KG1 (cell line): Measurements from ENCODE around the gene ENGASE.
"Not testable (repeated sequence)": the region's sequence is repeated elsewhere in the genome, so short reads cannot be mapped to it uniquely, and the experiment has no call there.

Experiments
- DNase-seq: peaks from one replicate; lab custom pipeline; 2025; lab: John Stamatoyannopoulos, UW

Gene ENGASE

GRCh38 chr17:79074649-79075445, at the start of gene ENGASE:
Gene ENGASE, plus strand, starts transcription at chr17:79074824. Its CDS starts 121 bp downstream, at chr17:79074945.
- peak; percentile 82 for DNase-seq

GRCh38 chr17:79024901-79025737, 49.5 kb upstream of the ENGASE start:
- DNase-seq: no peak

- no peak for DNase-seq
Measured at GRCh38 chr17:79026376-79027273, 48.0 kb upstream of the ENGASE start.

GRCh38 chr17:79027274-79027924, 47.2 kb upstream of the ENGASE start:
- no peak for DNase-seq

DNA sequence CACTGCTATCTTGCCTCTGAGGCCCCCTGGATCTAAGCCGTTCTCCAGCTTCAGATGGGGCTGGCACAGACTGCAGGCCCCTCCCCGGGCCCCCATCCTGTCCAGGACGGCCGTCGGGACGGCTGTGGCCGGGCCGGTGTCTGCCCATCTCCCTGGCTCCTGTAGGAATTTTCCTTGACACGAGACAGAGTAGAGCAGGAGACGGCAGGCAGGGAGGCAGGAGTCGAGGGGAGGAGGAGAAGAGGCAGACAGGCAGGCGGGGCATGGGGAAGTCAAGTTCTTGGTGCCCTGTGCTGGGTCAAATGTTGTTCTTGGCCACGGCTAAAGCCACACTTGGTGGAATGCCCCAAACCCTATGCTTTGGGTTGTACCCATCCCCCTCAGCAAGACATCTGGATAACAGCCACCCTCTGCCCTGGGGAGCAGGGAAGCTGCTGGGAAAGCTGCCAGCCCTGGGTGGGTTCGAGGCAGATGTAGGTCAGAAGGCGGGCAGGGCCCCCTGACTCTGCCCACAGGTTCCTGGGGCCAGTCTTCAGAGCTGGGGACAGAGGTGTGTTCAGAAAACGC, 46.6 kb upstream of the ENGASE start:
- no peak for DNase-seq

DNA sequence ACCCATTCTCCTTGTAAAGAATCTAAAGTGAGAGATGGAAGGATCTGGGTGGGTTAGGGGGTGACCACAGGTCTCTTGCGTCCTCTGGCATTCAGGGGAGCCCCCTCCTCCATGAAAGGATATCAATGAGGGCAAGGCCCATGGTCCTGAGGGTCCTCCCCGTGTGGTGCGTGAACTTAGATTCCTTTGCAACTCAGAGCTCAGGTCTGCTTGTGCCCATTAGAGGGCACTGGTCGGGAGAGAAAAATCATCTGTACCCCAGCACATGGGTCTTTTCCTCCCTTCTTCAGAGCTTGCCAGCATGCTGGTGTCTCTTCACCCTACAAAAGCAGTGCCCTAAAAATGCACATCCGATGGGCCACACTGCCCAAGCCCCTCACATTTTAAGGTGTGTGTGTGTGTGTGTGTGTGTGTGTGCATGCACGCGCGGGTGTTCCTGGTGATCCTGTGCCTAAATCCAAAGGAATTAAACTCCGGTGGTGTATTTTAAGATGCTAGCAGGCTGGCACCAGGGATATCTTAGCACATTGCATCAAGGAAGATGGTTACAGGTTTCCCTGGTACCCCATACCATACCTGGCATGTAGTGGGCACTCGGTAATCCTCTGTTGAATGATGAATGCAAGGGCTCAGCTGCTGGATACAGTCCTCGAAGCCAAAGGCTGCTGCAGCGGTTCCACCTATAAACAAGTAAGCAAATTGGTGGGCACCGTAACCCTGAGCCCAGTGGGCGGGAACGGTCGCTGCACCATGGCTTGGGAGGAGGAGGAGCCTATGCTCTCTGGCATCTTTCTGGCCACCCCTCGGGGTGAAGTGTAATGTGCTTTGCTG, 45.9 kb upstream of the ENGASE start:
- no peak for DNase-seq

GRCh38 chr17:79029327-79030009, 45.2 kb upstream of the ENGASE start:
- no peak for DNase-seq

DNA sequence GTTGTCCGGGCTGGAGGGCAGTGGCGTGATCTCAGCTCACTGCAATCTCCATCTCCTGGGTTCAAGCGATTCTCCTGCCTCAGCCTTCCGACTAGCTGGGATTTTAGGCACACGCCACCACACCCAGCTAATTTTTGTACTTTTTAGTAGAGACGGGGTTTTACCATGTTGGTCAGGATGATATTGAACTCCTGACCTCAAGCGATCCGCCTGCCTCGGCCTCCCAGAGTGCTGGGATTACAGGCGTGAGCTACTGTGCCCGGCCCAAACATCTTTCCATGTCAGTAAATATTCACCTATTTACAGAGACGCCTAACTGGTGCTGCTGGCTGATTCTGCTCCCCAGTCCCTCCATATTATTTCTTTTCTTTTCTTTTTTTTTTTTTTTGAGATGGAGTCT, 44.0 kb upstream of the ENGASE start:
- DNase-seq: not testable (repeated sequence)

- no peak for DNase-seq
Measured at GRCh38 chr17:79031996-79032875, 42.4 kb upstream of the ENGASE start.

DNA sequence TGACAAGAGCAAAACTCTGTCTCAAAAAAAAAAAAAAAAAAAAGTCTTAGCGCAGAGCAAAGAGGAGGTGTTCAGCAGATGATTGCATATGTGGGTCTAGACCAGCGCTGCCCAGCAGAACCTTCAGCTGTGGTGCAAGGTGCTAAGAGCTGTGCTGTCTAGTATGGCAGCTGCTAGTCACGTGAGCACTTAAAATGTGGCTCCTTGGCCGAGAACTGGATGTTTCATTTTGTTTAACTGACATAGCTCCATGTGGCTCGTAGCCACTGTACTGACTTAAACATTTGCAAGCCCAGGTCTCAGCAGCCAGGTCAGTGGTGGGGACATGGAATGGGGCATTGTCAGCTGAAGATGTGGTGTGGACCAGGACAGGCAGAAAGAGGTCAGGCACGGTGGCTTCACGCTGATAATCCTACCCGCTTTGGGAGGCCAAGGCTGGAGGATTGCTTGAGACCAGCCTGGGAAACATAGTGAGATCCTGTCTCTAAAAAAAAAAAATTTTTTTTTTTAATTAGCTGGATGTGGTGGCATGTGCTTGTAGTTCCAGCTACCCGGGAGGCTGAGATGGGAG, 41.5 kb upstream of the ENGASE start:
- DNase-seq: no peak

GRCh38 chr17:79033741-79034501, 40.7 kb upstream of the ENGASE start:
- no peak for DNase-seq

- DNase-seq: no peak
Measured at GRCh38 chr17:79034931-79035485, 39.6 kb upstream of the ENGASE start.

GRCh38 chr17:79035686-79036085, 38.9 kb upstream of the ENGASE start:
- DNase-seq: no peak

GRCh38 chr17:79036181-79036580, 38.4 kb upstream of the ENGASE start:
- no peak for DNase-seq

- DNase-seq: no peak
Measured at GRCh38 chr17:79036596-79036995, 38.0 kb upstream of the ENGASE start.

- DNase-seq: no peak
Measured at GRCh38 chr17:79038545-79039135, 36.0 kb upstream of the ENGASE start.

- no peak for DNase-seq
Measured at GRCh38 chr17:79039171-79039570, 35.5 kb upstream of the ENGASE start.
